Raji (cell line): ENCODE measurements around the gene BTBD6.

Experiments used
- POLR2A ChIP-seq: IDR thresholded peaks from 2 replicates; pipeline ENCODE4 v1.6.1; 2011; ENCODE audit warnings: low read depth, low read length, control low read depth; ENCODE audit not compliant: insufficient read depth

BTBD6 gene

GRCh38 chr14:105248368-105249181 lies at the start of gene BTBD6:
Gene BTBD6, plus strand, starts transcription at chr14:105248533. Its CDS starts 179 bp downstream, at chr14:105248712.
- TF ChIP-seq POLR2A, result peak; percentile 84

GRCh38 chr14:105198588-105198987 lies 49.7 kb upstream of the BTBD6 start:
- no peak for TF ChIP-seq POLR2A

- TF ChIP-seq POLR2A, result no peak
These were observed 49.2 kb upstream of the BTBD6 start for GRCh38 chr14:105199093-105199492.

- no peak for TF ChIP-seq POLR2A
These were observed 48.3 kb upstream of the BTBD6 start for GRCh38 chr14:105200074-105200473.

GRCh38 chr14:105200641-105201040 lies 47.7 kb upstream of the BTBD6 start:
- no peak for TF ChIP-seq POLR2A

- no peak for TF ChIP-seq POLR2A
These were observed 47.0 kb upstream of the BTBD6 start for GRCh38 chr14:105201156-105201924.

GRCh38 chr14:105201925-105202513 lies 46.3 kb upstream of the BTBD6 start:
- no peak for TF ChIP-seq POLR2A

GRCh38 chr14:105203057-105203531 lies 45.2 kb upstream of the BTBD6 start:
- TF ChIP-seq POLR2A, result no peak

- TF ChIP-seq POLR2A, result no peak
These were observed 44.6 kb upstream of the BTBD6 start for GRCh38 chr14:105203701-105204100.

GRCh38 chr14:105204206-105204930 lies 44.0 kb upstream of the BTBD6 start:
- no peak for TF ChIP-seq POLR2A

GRCh38 chr14:105204931-105205672 lies 43.2 kb upstream of the BTBD6 start:
- TF ChIP-seq POLR2A, result no peak

GRCh38 chr14:105205673-105206208 lies 42.6 kb upstream of the BTBD6 start:
- no peak for TF ChIP-seq POLR2A

- no peak for TF ChIP-seq POLR2A
These were observed 41.5 kb upstream of the BTBD6 start for GRCh38 chr14:105206873-105207272.

GRCh38 chr14:105207460-105207901 lies 40.9 kb upstream of the BTBD6 start:
- no peak for TF ChIP-seq POLR2A
